Upper lobe of left lung (tissue), 6 donors: ENCODE measurements around the gene C3orf70. TPM values are rescaled to one million over a fixed set of nuclear protein-coding genes. Genes with fewer than 3 reads are reported as not detected.

Experiments used
- ATAC-seq, 2 donors: fragments of 200-7000 bp; cut with Tn5 transposase; one replicate each; pipeline ENCODE4 v1.9.1; 2022; ENCODE audit warnings: mild to moderate bottlenecking in 2 of 2, moderate library complexity in 2 of 2; ENCODE audit not compliant: low FRiP score in 2 of 2
- DNase-seq, 2 donors: peaks; one replicate each; pipeline ENCODE4 v3.0.0-alpha.2; 2019 to 2020
- H3K27ac ChIP-seq, 4 donors: fragments of 200-600 bp; sonication (generic); one replicate each; pipeline ENCODE4 v1.5.1; 2016 to 2019
- H3K27me3 ChIP-seq, 4 donors: fragments of 200-600 bp; sonication (generic); one replicate each; pipeline ENCODE4 v1.5.1; 2017 to 2019
- H3K36me3 ChIP-seq, 4 donors: fragments of 200-600 bp; sonication (generic); one replicate each; pipeline ENCODE4 v1.5.1; 2016 to 2019
- H3K4me1 ChIP-seq, 4 donors: fragments of 200-600 bp; sonication (generic); one replicate each; pipeline ENCODE4 v1.5.1; 2018 to 2019
- H3K4me3 ChIP-seq, 4 donors: fragments of 200-600 bp; sonication (generic); one replicate each; pipeline ENCODE4 v1.5.1; 2017 to 2019; ENCODE audit warnings: mild to moderate bottlenecking in 2 of 4, moderate library complexity in 1 of 4
- H3K9me3 ChIP-seq, 4 donors: fragments of 200-600 bp; sonication (generic); one replicate each; pipeline ENCODE4 v1.5.1; 2018 to 2019
- CTCF ChIP-seq, 6 experiments: fragments of 450-650 bp in 4 of 6; fragments of 200-600 bp in 2 of 6; sonication (generic) in 2 of 6; IDR thresholded peaks; one replicate each; pipeline ENCODE4 v1.5.1; 2016 to 2019; ENCODE audit warnings: antibody characterized with exemption in 6 of 6
- EP300 ChIP-seq, 4 donors: sonication (generic); formaldehyde crosslinking; IDR thresholded peaks; one replicate each; pipeline ENCODE4 v1.5.1; 2017; ENCODE audit warnings: antibody characterized with exemption in 4 of 4, control low read depth in 2 of 4
- POLR2A ChIP-seq, 4 donors: fragments of 450-650 bp; IDR thresholded peaks; one replicate each; pipeline ENCODE4 v1.5.1; 2016 to 2017; ENCODE audit warnings: antibody characterized with exemption in 4 of 4, mild to moderate bottlenecking in 2 of 4
- POLR2AphosphoS5 ChIP-seq, 2 donors: sonication (generic); formaldehyde crosslinking; IDR thresholded peaks; one replicate each; pipeline ENCODE4 v1.5.1; 2017; ENCODE audit warnings: antibody characterized with exemption in 2 of 2
- WGBS, 2 donors: methylation state at CpG; one replicate each; pipeline ENCODE4 v1.1.5; 2017 to 2018; 5-methylcytosine and 5-hydroxymethylcytosine counted together
- total RNA-seq, 6 donors: library from RNA; depleted of rRNA in 4 of 6; stranded (reverse); fragments of >200 nt in 4 of 6; gene quantifications; one replicate each; pipeline versions ENCODE4 v1.1.0 to v1.2.1, GENCODE V29; 2016 to 2021
- donor health status: DM: no; HTN: no; CAD: no; lungs with moderate emphysema.
- donor health status: DM: no; HTN: yes; CAD: no; lungs with severe emphysema.

C3orf70 gene
- total RNA-seq, 6 donors from 2014 or later: 0.67 to 3.9 (median 1.6) TPM

GRCh38 chr3:185157347-185157746 lies 4.5 kb upstream of the C3orf70 start:
- 92 to 95% methylated on average over 3 of the region's 3 CpGs for WGBS, 2 donors
- H3K27me3 ChIP-seq: peaks cover 0 to 12% (median 4%) of the 10 kb centered on the region in 4 donors
- DNase-seq: no peak
- H3K9me3 ChIP-seq: no peaks in the 10 kb centered on the region
- no peak overlapping the region for H3K4me3 ChIP-seq
- H3K4me1 ChIP-seq: peaks cover 7 to 18% (median 9%) of the 10 kb centered on the region in 4 donors
- TF ChIP-seq CTCF (IDR thresholded peaks at IDR 0.05) (no peak), EP300 (IDR thresholded peaks at IDR 0.05) (no peak), POLR2AphosphoS5 (IDR thresholded peaks at IDR 0.05) (no peak), POLR2A (IDR thresholded peaks at IDR 0.05) (no peak)
- no peak overlapping the region for H3K27ac ChIP-seq
- no peaks in the 10 kb centered on the region for H3K36me3 ChIP-seq
- ATAC-seq: no peak

- WGBS, 2 donors: 93 to 95% methylated on average over 5 of the region's 5 CpGs
- no peaks in the 10 kb centered on the region for H3K36me3 ChIP-seq
- H3K9me3 ChIP-seq: no peaks in the 10 kb centered on the region
- H3K4me3 ChIP-seq: no peak overlapping the region
- TF ChIP-seq EP300 (IDR thresholded peaks at IDR 0.05): no peak
- no peak for TF ChIP-seq POLR2A (IDR thresholded peaks at IDR 0.05)
- no peak for TF ChIP-seq POLR2AphosphoS5 (IDR thresholded peaks at IDR 0.05)
- no peak for TF ChIP-seq CTCF (IDR thresholded peaks at IDR 0.05)
- no peak overlapping the region for H3K27ac ChIP-seq
- DNase-seq: no peak
- peaks cover 0 to 15% (median 5%) of the 10 kb centered on the region in 4 donors for H3K27me3 ChIP-seq
- no peak for ATAC-seq
- H3K4me1 ChIP-seq: peaks cover 12 to 24% (median 18%) of the 10 kb centered on the region in 4 donors
Measured at GRCh38 chr3:185155678-185156077, 2.8 kb upstream of the C3orf70 start.

- Histone ChIP-seq H3K4me3 (peak overlapping the region in 3 of 4 donors; percentile 66 to 73 (median 69)), H3K36me3 (no peaks in the 10 kb centered on the region), H3K27ac (no peak overlapping the region), H3K4me1 (peaks cover 12 to 24% (median 18%) of the 10 kb centered on the region in 4 donors), H3K27me3 (peaks cover 0 to 15% (median 5%) of the 10 kb centered on the region in 4 donors), H3K9me3 (no peaks in the 10 kb centered on the region)
- TF ChIP-seq EP300 (IDR thresholded peaks at IDR 0.05) (no peak), CTCF (IDR thresholded peaks at IDR 0.05) (no peak), POLR2AphosphoS5 (IDR thresholded peaks at IDR 0.05) (no peak), POLR2A (IDR thresholded peaks at IDR 0.05) (no peak)
- ATAC-seq: no peak
- peak in 1 of 2 donors; percentile 22 for DNase-seq
- 81 to 83% methylated on average over 16 of the region's 16 CpGs for WGBS, 2 donors
Measured at GRCh38 chr3:185153861-185154629, 1.2 kb upstream of the C3orf70 start.

GRCh38 chr3:185153171-185153771 lies 411 bp upstream of the C3orf70 start:
- DNase-seq (peak in 1 of 2 donors; percentile 76), ATAC-seq (peak; percentile 44 to 60)
- TF ChIP-seq POLR2AphosphoS5 (IDR thresholded peaks at IDR 0.05) (no peak), CTCF (IDR thresholded peaks at IDR 0.05) (no peak), POLR2A (IDR thresholded peaks at IDR 0.05) (no peak), EP300 (IDR thresholded peaks at IDR 0.05) (no peak)
- Histone ChIP-seq H3K4me3 (peak overlapping the region; percentile 52 to 73 (median 68)), H3K27me3 (peaks cover 0 to 15% (median 5%) of the 10 kb centered on the region in 4 donors), H3K27ac (peak overlapping the region in 2 of 4 donors; percentile 55 to 80), H3K9me3 (no peaks in the 10 kb centered on the region), H3K36me3 (no peaks in the 10 kb centered on the region), H3K4me1 (peaks cover 12 to 24% (median 18%) of the 10 kb centered on the region in 4 donors)
- 2% methylated on average over 38 of the region's 53 CpGs; no CpG with 5 or more reads in 1 of the 2 donors for WGBS, 2 donors
